Measurements from ENCODE around the gene KLHL25.

KLHL25 gene

DNA sequence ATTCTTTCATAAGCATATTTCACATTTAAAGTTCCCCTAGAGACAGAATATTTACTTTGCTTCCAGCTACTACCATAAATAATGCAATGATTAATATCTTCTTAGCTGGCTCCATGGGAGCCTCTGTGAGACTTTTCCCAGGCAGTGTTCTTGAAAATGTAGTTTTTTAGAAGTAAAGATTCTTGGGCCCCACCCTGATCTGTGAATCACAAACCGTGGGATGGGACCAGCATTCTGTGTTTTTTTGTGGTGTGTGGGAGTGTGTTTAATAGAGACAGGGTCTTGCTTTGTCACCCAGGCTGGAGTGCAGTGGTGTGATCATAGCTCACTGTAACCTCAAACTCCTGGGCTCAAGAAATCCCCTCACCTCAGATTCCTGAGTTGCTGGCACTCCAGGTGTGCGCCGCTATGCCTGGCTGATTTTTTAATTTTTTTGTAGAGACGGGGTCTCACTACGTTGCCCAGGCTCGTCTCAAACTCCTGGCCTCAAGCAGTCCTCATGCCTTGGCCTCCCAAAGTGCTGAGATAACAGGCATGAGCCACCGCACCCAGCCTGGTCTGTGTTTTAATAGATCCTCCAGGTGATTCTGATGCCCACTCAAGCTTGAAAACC is 83.0 kb downstream of the KLHL25 start:
- DNase-seq, result no peak

DNA sequence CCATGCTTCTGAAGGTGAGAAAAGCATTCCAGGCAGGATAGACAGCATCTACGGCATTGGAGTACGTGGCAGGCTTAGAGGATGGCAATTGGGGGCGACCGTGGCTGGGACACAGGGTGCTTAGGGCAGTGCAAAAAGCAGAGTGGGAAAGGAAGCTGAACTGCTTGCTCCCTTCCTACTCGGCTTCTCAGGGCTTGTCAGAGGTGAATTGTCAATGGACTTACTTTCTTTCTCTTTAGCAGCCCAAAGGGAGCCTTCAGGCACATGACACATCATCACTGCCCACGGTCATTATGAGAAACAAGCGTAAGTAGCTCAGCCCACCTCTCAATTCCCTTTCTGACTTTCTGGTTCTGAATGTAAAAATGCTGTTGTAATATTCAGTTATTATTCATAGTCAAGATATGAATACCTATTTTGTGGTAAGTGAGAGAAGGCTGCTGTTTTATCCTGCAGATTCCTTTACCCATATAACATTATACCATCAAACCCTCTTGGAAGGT is 84.3 kb downstream of the KLHL25 start:
- DNase-seq, result no peak

All from DMS79 (cell line).